GM18517 (cell line): ENCODE results near the gene BUB1B.

Source experiments
- ATAC-seq: cut with Tn5 transposase; IDR thresholded peaks from one replicate; pipeline ENCODE4 v1.9.1; 2021; ENCODE audit warnings: mild to moderate bottlenecking, moderate library complexity; ENCODE audit not compliant: unreplicated experiment

The BUB1B gene

DNA sequence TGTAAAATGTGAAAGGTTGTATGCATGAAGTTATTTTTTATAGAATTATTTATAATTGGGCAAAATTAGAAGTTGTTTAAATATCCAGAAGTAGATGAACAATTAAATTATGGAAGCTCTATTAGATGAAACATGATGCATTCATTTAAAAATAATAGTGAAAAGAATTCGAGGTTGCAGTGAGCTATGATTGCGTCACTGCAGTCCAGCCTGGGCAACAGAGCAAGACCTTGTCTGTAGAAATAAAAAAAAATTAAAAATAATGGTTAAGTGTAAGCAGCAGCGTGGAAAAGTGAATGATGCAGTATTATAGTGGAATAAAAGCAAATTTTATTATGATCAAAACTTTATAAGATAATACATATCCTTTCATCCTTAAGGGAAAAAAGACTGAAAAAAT lies 14.3 kb downstream of the BUB1B start:
- ATAC-seq: no peak

DNA sequence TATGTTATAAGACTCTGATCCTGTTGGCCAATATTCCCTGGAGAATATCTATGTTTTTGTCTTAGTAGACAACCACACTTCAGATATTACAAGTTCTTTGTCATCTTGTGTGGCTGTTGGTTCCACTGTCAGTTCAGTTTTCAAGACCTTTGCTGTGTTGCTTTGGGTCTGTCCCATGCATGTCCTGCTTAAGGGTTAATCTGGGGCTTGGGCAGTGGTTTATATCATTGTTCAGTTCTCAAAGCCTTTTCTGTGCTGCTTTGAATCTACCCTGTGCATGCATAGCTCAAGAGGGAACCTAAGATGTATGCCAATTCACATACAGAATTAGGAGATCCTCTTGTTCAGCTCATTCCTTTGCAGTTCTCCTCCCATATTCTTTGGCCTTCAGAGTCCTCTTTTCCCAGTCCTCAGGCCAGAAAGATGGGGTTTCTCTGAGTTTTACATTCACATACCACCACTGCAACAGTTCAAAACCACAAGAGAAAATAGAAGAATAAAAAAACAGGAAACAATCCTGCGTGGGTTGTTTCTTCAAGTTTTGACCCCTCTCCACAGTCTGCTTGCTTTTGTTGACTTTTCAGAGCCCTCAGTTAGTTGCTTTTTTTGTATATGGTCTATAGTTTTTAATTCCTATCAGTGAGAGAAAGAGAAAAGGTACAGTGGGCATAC lies 21.6 kb downstream of the BUB1B start:
- no peak for ATAC-seq

DNA sequence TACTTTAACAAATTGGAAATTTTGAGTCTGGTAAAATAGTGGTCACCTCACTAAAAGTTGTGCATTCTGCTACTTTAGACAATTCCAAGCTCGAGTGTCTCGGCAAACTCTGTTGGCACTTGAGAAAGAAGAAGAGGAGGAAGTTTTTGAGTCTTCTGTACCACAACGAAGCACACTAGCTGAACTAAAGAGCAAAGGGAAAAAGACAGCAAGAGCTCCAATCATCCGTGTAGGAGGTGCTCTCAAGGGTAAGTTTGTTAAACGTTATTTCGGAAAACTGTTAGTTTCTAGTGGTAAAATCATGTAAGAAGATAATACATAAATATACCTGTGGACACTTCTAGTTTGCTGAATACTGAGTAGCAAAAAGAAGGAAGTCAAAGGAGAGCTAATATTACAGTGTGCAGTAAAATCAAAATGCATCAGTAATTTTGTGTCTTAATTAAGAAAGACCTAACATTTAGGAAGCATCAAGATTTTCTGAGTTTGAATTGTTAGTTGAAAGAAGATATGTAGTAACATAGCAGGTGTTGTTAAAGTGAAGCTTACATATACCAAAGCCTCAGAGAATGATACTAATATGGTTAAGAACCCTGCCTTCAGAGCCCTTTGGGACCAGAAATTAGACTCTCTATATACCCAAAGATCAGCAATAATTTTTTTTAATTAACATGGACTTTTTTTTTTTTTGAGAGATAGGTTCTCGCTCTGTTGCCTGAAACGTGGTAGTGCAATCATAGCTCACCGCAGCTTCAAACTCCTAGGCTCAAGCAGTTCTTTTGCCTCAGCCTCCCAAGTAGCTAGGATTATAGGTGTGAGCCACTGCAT lies 23.0 kb downstream of the BUB1B start:
- ATAC-seq: no peak

DNA sequence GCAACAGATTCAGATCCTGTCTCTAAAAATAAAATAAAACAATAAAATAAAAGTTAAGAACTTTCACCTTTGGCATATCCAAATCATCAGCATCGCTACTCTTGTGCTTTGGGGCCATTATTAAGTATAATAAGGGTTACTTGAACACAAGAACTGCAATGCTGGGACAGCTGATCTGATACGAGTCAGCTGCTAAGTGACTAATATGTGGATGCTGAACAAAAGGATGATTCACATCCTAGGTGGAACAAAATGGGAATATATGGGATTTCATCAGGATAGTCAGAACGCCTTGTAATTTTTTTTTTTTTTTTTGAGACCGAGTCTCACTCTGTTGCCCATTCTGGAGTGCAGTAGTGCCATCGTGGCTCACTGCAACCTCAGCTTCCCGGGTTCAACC lies 29.7 kb downstream of the BUB1B start:
- no peak for ATAC-seq

DNA sequence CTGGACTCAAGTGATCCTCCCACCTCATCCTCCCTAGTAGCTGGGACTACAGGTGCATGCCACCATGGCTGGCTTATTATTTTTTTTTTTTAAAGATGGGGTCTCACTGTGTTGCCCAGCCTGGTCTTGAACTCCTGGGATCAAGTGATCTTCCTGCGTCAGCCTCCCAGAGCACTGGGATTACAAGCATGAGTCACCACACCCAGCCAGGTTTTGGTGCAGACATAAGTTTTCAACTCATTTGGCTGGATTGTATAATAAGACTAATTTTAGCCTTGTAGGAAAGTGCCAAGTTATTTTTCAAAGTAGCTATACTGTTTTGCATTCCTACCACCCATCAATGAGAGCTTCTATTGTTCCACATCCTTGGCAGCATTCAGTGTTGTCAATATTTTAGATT lies 32.1 kb downstream of the BUB1B start:
- no peak for ATAC-seq

DNA sequence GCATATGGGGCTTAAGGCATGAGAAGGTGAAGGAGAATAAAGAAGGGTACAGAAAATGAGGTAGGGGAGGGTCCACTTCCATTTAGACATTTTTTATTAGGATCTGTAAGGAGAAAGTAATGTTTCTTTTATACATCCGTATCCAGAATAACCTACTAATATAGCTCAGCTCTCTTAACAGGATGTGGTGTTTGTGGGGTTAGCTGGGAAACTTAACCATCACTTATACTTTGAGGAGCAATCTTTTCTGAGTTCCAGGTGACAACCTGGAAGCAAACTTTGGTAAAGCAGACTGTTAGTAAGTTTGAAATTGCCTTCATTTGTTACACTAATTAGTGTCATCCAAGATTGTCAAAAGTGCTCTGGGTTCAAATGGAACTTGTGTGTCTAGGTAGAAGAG lies 36.6 kb downstream of the BUB1B start:
- no peak for ATAC-seq

DNA sequence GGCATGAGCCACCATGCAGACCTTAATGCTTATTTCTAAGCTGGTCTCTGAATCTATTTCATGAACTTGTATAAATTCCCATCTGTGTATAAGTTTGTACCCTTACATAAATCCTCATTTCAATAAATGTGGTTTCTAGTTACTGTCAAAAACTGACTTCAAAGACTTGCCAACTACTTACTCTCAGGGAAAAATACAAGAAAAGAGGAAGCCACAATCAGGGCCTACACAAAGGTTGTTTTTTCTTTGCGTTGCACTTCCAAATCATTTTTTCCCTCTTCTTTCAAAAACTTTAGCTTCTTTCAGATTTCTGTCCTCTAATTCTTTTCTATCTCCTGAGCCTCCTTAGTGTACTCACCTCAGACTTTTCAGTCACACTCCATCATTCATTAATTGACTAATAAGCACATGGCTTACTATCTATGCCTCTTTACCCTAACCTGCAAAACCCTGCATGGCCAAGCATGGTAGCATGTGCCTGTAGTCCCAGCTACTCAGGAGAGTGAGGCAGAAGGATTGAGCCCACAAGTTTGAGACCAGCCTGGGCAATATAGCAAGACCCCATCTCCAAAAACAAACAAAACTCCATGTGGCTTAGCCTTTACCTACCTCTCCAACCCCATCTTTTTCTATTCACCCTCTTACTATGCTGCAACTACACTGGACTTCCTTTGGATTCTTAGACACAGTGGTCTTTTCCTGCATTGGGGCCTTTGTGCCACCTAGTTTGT lies 37.7 kb downstream of the BUB1B start:
- ATAC-seq: no peak

DNA sequence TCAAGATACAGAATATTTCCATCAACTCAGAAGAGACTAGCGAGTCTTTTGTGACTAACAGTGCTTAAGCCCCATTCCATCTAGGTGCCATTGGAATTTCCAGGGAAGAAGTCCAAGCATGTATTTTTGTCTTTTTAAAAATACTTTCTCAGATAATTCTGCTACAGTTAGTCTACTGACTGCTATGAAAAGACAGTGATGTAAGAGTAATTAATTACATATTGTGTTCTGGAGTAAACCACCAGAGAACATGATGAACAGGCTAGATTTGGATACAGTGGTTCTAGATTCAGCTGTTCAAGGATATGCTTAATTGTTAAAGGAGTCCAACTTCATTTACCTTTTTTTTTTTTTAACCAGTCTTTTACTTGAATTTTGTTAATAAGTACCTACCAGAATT lies 43.2 kb downstream of the BUB1B start:
- ATAC-seq: no peak

DNA sequence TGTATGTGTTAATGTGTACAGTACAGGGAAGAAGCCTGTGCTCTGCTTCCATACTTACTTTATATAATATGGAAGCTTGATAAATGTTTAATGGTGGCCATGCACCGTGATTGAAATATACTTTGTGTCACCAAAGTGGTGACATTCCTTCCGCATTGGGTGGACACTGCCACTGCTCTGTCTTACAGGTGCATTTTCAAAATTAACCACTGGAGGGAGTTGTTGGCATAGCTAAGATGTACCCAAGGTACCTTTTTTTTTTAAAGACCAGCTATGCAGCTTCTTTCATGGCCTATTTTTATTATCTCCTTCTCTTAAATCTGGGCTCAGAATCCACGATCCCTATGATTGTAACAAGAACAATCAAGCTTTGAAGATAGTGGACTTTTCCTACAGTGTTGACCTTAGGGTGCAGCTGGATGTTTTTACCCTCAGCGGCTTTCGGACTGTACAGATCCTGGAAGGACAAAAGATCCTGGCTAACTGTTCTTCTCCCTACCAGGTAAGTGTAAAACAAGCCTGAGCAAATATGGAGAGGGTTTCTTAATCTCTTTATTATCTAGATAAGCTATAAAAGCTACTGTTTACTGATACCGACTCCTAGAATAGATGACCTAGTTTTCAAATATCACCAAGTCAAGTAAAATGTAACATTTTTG lies 56.4 kb downstream of the BUB1B start:
- ATAC-seq: no peak

DNA sequence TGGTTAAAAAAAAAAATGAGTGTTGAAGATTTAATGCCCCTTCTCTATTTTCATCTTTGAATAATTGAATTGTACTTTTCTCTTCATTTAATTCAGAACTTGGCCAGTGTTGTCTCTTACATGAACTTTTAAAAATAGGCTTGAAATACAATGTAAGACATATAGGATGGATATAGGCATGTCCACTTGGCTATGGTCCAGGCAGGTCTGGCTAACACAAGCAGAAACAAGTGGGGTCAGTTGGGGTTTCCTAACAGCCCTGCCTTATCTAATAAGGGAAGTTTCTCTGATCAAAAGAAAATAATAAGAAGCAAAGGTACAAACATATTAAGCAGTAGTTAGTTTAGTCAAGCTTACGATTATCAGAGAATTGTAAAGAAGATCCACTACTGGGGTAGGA lies 58.9 kb downstream of the BUB1B start:
- no peak for ATAC-seq

DNA sequence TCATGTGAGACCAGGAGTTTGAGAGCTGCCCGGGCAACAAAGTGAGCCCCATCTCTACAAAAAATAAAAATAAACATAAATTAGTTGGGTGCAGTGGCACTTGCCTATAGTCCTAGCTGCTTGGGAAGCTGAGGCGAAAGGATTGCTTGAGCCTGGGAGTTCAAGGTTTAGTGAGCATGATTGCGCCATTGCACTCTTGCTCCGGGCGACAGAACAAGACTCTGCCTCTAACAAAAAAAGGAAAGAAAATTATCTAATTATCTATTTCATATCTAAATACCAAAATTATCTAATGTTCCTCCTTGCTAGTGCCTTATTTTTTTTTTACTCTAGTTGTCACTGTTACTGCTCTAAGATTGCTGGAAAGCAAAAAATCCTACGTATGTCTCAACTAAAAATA lies 61.3 kb downstream of the BUB1B start:
- ATAC-seq: no peak

DNA sequence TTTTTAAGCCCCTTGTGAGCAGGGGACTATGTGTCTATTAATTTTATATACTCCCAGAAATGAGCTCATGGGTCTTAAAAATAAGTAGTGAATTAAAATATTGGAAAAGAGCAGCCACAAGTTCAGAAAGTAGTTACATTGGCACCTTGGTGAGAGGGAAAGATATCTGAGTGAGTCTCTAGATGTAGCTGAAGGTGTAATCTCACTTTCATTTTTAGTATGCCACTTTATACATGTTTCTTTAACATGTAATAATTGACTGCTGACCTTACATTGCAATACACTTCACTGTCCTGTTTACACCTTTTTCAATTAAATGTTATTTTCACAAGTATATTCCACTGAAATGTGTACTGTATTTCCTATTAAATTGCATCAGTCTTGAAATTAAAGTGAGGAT lies 65.9 kb downstream of the BUB1B start:
- no peak for ATAC-seq

DNA sequence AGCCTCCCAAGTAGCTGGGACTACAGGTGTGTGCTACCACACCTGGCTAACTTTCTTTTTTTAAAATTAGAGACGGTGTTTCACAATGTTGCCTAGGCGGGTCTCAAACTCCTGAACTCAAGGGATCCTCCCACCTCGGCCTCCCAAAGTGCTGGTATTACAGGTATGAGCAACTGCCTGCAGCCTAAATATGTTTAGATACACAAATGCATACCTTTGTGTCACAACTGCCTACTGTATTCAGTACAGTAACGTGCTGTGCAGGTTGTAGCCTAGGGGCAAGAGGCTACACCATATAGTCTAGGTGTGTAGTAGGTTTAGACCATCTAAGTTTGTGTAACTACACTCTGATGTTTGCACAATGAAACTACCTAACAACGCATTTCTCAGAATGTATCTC lies 68.4 kb downstream of the BUB1B start:
- ATAC-seq: no peak

DNA sequence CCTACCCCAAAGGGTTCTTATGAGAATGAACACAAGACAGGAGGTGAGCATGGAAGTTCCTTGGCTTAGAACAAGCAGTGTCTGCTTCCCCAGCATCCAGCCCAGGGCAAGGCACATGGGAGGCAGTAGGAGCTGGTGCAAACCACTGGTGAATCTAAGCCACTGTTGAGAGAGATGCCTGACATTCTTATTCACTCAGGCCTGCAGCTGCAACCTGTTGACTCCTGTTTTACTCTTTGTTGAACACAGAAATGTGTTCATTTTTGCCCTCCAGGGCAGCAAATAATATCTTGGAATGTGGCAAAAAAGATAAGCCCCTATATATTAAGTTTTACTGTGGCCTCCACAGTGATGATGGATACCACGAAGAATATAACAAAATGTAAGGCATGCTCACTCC lies 69.1 kb downstream of the BUB1B start:
- ATAC-seq: no peak

DNA sequence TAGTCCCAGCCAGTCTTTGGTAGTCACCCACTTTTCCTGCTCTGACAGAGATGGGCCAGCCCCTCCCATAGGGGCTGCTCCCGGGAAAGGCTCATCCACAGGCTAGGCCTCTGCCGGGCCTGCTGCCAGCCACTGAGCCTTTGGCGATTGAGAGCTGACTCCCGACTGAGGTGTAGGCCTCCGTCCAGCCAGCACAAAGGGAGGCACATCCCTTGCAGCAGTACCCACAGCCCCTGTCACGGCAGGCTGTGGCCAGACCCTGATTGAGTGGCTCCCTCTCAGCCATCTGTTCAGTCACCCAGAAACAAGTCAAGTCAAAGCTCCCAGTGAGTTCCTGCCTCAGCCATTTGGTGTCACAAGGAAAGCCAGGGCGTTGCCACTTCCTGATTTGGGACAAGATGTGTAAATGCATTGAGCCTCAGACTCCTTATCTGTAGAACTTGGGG lies 71.8 kb downstream of the BUB1B start:
- ATAC-seq: no peak

DNA sequence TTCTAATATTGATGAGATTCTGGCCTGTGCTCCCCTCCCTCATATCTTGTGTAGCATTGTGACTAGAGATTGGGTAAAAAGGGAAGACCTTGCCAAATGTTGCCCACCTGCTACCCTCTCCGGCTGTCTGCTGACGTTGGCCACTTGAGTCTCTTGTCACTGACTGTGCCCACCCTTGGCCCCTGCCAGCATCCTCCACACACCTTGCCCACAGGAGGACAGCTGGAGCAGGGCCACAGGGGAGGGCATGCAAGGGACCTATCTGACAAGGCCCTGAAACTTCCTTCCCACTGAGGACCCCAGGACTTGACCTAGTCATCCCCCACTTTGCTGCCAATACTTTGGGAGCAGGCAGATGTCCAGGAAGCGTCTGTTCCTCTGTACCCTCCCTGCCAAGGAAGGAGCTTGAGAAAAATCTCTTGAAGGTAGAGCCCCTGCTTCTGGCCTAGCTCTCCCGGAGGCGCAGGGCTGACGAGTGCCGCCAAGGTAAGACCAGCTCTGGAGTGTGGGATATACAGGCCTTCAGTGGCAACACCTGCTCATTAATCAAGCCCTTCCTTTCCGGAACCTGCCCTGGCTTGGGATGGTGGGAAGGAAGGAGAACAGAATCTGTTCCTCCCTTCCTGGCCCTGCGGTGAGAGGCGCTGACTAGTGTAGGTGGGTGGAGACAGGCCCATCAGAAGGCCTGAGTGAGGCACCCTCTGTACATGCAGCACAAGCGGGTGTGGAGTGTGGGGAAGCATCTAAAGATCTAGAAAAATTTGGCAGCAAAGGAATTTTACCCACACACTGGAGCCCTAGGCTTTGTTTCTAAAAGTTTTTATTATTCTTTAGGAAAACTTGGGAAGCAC lies 73.1 kb downstream of the BUB1B start:
- ATAC-seq: no peak

DNA sequence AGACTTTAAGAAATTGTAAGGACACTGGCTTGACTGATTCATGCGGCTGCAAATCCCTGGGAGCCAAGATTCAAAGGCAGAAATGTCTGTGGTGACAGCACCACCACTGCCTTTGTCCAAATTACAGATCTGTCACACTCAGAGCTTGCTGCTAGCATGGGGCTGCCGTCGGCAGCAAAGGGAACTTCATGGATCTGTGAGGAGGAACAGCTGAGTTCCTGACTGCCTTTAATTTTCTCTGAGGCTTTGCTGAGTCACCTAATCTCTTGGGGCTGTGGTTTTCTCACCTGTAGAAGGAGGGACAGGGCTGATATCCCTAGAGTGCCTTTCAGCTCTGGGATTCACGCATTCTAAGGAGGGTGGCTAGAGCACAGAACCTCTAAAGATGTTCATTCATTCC lies 73.9 kb downstream of the BUB1B start:
- ATAC-seq: no peak

DNA sequence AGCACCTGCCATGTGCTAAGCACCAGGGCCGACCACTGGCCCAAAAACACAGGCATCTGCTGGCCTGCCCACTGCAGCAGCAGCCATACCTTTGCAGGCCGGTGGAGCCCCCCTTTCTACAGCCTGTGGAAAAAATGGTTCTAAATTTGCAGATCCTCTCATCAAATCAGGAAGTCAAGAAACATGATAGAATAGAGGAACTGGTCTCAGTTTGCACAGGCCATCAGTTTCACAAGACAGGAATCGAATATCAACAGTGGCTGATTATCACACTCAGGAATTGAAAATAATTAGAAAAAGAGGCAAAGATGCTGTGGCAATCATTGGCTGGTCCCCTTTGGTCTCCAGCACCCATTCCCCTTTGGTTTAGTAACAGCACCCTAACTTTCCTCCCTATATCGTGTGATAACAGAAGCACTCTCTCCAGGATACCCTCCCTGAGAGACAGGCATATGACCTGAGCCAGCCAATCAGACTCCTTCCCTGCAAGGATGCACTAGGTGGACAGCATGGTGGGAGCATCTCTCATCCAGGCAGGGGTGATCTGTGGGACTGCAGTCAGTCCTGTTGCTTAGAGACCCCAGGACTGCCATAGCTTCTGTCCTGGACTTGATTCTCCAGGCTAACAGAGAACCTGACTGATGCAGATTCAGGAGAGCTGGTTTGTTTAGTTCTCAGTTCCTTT lies 74.5 kb downstream of the BUB1B start:
- no peak for ATAC-seq

DNA sequence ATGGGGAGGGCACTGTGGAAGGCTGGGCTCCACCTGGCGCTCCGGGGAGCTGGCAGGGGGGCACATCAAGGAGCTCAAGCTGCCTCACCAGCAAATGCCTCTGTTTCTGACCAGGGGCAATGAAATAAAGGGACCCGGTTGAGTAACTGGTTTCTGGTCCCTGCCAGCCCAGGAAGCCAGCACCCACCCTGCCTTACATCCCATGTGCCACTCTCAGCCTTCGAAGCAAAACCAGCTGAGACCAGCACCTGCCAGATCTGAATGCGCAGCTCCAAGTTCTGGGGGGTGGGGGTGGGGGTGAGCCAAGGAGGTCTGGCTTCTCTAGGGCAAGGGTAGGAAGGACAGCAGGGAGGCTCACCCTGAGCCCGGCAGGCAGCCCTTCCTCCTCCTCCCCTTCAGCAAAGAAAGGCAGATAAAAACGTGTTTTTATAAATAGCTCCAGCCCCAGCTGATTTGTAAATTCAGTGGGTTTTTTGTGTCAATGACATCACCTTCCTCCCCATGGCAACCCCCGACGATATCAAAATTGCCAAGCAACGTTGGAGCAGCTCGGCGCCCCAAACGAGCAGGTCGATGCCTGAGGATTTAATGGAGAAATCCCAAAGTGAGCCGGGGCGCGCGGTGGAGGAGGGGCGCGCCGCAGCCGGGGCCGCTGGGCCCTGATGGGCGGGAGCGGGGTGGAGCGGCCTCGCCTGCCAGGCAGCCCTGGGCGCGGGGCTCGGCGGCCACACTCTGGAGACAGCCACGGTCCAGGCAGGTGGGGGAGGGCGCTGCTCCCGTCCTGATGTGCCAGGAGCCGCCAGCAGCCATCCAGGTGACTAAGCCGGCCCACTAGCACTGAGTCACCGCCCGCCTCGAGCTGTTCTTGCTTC lies 77.9 kb downstream of the BUB1B start, which contains the start of gene PAK6:
PAK6 (plus strand) TSS at position 532 of the 872 bp plus-strand sequence. CDS start 25,723 bp downstream, outside the sequence.
- ATAC-seq: no peak
